Astrocyte (in vitro differentiated cells and primary cell): ENCODE results near the gene EVI5L. TPM values are rescaled to one million over a fixed set of nuclear protein-coding genes. Genes with fewer than 3 reads are reported as not detected.

Experiments
- DNase-seq: peaks from one replicate; pipeline ENCODE4 v3.0.0-alpha.2; 2010; ENCODE audit warnings: low read depth
- FAIRE-seq: peaks from 2 replicates; lab custom pipeline; 2011; peaks lifted over from hg19 to GRCh38; lab: Jason Lieb, UNC
- H2AFZ ChIP-seq: 2 replicates; pipeline ENCODE4 v1.6.0; 2012; ENCODE audit warnings: low read depth, low read length, inconsistent platforms
- H3K27ac ChIP-seq: 2 replicates; pipeline ENCODE4 v1.5.1; 2011; ENCODE audit warnings: low read depth, low read length, inconsistent platforms
- H3K27me3 ChIP-seq: 2 replicates; pipeline ENCODE4 v1.6.0; 2011; ENCODE audit warnings: low read length, inconsistent platforms; ENCODE audit not compliant: insufficient read depth
- H3K36me3 ChIP-seq: 2 replicates; pipeline ENCODE4 v1.5.1; 2011; ENCODE audit warnings: low read length, inconsistent platforms; ENCODE audit not compliant: insufficient read depth
- H3K4me1 ChIP-seq: 2 replicates; pipeline ENCODE4 v1.5.1; 2011; ENCODE audit warnings: low read length, inconsistent platforms; ENCODE audit not compliant: insufficient read depth
- H3K4me2 ChIP-seq: 2 replicates; pipeline ENCODE4 v1.6.0; 2012; ENCODE audit warnings: low read length, inconsistent platforms
- H3K4me3 ChIP-seq: 2 replicates; pipeline ENCODE4 v1.5.1; 2011; ENCODE audit warnings: low read depth, mild to moderate bottlenecking, low read length, inconsistent platforms; ENCODE audit not compliant: insufficient read depth
- H3K79me2 ChIP-seq: 2 replicates; pipeline ENCODE4 v1.6.0; 2012; ENCODE audit warnings: mild to moderate bottlenecking, low read length, inconsistent platforms; ENCODE audit not compliant: insufficient read depth
- H3K9ac ChIP-seq: 2 replicates; pipeline ENCODE4 v1.6.0; 2012; ENCODE audit warnings: mild to moderate bottlenecking, low read length, inconsistent platforms
- H3K9me3 ChIP-seq: 2 replicates; pipeline ENCODE4 v1.5.1; 2012; ENCODE audit warnings: low read depth, mild to moderate bottlenecking, low read length, inconsistent platforms; ENCODE audit not compliant: insufficient read depth
- H4K20me1 ChIP-seq: 2 replicates; pipeline ENCODE4 v1.6.0; 2012; ENCODE audit warnings: low read length, inconsistent platforms; ENCODE audit not compliant: insufficient read depth
- H3K27ac Mint-ChIP-seq: one replicate; pipeline ENCODE4 v1.8.0; 2021; ENCODE audit warnings: mild to moderate bottlenecking, mixed read lengths; ENCODE audit not compliant: unreplicated experiment
- H3K27me3 Mint-ChIP-seq: one replicate; pipeline ENCODE4 v1.8.0; 2021; ENCODE audit warnings: low read depth, mixed read lengths; ENCODE audit not compliant: unreplicated experiment
- H3K36me3 Mint-ChIP-seq: one replicate; pipeline ENCODE4 v1.8.0; 2021; ENCODE audit warnings: low read depth, mixed read lengths; ENCODE audit not compliant: unreplicated experiment
- H3K4me1 Mint-ChIP-seq: one replicate; pipeline ENCODE4 v1.8.0; 2021; ENCODE audit warnings: low read depth, mixed read lengths; ENCODE audit not compliant: unreplicated experiment
- H3K4me3 Mint-ChIP-seq: one replicate; pipeline ENCODE4 v1.8.0; 2021; ENCODE audit warnings: mild to moderate bottlenecking, moderate library complexity, mixed read lengths; ENCODE audit not compliant: unreplicated experiment
- H3K9me3 Mint-ChIP-seq: one replicate; pipeline ENCODE4 v1.8.0; 2021; ENCODE audit warnings: mild to moderate bottlenecking, mixed read lengths; ENCODE audit not compliant: unreplicated experiment
- EZH2 ChIP-seq: IDR thresholded peaks from 2 replicates; pipeline ENCODE4 v1.6.1; 2012; ENCODE audit warnings: mild to moderate bottlenecking, low read length, inconsistent platforms; ENCODE audit not compliant: insufficient read depth
- total RNA-seq: library from RNA; stranded (reverse); gene quantifications from 2 replicates; pipeline ENCODE4 v1.2.1, GENCODE V29; 2021
- TF ChIP-seq, protein P1 (sequence below): IDR thresholded peaks from 2 replicates; pipeline ENCODE4 v1.5.1; 2011; ENCODE audit warnings: low read depth, mild to moderate bottlenecking, inconsistent platforms, low read length, moderate library complexity; ENCODE audit not compliant: insufficient read depth

Gene EVI5L
- total RNA-seq, 1 donor from 2014 or later, result 22.1 TPM

DNA sequence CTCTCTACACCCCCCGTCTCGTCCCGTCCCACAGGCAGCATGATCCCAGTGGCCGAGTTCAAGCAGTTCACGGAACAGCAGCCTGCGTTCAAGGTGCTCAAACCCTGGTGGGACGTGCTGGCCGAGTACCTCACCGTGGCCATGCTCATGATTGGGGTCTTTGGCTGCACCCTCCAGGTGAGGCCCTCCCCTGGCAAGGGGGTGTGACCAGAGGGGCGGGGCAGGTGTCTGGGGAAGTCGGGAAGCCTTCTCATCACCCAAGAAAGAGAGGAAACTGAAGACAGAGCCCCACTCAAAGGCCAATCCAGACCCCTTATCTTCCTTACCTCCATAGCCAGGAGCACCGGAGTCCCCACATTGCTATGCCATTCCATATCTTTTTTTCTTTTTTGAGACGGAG is 65.5 kb downstream of the EVI5L start:
- Histone ChIP-seq H3K79me2 (peaks cover 3% of the 10 kb centered on the region), H3K27ac (no peak overlapping the region), H4K20me1 (peaks cover 4% of the 10 kb centered on the region), H3K27me3 (no peaks in the 10 kb centered on the region), H3K9ac (no peak overlapping the region), H3K4me3 (no peak overlapping the region), H3K4me1 (peaks cover 10% of the 10 kb centered on the region), H3K4me2 (no peak overlapping the region), H3K9me3 (no peaks in the 10 kb centered on the region), H2AFZ (no peak overlapping the region), H3K36me3 (no peaks in the 10 kb centered on the region)
- Mint-ChIP-seq H3K27me3 (no peaks in the 10 kb centered on the region), H3K4me3 (no peak overlapping the region), H3K36me3 (peaks cover 9% of the 10 kb centered on the region), H3K4me1 (peaks cover 3% of the 10 kb centered on the region), H3K27ac (no peak overlapping the region), H3K9me3 (no peaks in the 10 kb centered on the region)
- TF ChIP-seq, protein P1, sequence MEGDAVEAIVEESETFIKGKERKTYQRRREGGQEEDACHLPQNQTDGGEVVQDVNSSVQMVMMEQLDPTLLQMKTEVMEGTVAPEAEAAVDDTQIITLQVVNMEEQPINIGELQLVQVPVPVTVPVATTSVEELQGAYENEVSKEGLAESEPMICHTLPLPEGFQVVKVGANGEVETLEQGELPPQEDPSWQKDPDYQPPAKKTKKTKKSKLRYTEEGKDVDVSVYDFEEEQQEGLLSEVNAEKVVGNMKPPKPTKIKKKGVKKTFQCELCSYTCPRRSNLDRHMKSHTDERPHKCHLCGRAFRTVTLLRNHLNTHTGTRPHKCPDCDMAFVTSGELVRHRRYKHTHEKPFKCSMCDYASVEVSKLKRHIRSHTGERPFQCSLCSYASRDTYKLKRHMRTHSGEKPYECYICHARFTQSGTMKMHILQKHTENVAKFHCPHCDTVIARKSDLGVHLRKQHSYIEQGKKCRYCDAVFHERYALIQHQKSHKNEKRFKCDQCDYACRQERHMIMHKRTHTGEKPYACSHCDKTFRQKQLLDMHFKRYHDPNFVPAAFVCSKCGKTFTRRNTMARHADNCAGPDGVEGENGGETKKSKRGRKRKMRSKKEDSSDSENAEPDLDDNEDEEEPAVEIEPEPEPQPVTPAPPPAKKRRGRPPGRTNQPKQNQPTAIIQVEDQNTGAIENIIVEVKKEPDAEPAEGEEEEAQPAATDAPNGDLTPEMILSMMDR, result no peak
- no peak for TF ChIP-seq EZH2
- no peak for FAIRE-seq
- DNase-seq, result no peak

DNA sequence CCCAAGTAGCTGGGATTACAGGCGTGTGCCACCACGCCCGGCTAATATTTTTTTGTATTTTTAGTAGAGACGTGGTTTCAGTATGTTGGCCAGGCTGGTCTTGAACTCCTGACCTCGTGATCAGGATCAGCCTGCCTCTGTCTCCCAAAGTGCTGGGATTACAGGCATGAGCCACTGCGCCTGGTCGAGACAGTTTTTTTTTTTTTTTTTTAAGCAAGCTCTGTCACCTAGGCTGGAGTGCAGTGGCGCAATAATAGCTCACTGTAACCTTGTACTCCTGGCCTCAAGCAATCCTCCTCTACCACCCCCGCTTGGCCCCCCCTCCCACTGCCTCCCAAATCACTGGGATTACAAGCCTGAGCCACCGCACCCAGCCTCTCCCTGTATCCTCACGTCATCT is 67.3 kb downstream of the EVI5L start:
- peaks cover 10% of the 10 kb centered on the region for H3K36me3 Mint-ChIP-seq

DNA sequence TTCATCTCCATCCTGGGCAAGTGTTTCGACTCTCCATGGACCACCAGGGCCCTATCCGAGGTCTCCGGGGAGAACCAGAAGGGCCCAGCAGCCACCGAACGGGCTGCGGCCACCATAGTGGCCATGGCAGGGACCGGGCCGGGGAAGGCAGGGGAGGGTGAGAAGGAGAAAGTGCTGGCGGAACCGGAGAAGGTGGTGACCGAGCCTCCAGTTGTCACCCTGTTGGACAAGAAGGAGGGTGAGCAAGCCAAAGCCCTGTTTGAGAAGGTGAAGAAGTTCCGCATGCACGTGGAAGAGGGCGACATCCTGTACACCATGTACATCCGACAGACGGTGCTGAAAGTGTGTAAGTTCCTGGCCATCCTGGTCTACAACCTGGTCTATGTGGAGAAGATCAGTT is 68.9 kb downstream of the EVI5L start:
- FAIRE-seq, result no peak
- no peak for DNase-seq
- Mint-ChIP-seq H3K27me3 (no peaks in the 10 kb centered on the region), H3K36me3 (peaks cover 10% of the 10 kb centered on the region), H3K4me1 (no peaks in the 10 kb centered on the region), H3K9me3 (no peaks in the 10 kb centered on the region), H3K4me3 (no peak overlapping the region), H3K27ac (no peak overlapping the region)
- Histone ChIP-seq H2AFZ (no peak overlapping the region), H3K4me1 (peaks cover 10% of the 10 kb centered on the region), H3K9ac (no peak overlapping the region), H3K4me3 (no peak overlapping the region), H3K4me2 (no peak overlapping the region), H3K9me3 (no peaks in the 10 kb centered on the region), H4K20me1 (no peaks in the 10 kb centered on the region), H3K36me3 (no peaks in the 10 kb centered on the region), H3K27ac (no peak overlapping the region), H3K27me3 (no peaks in the 10 kb centered on the region), H3K79me2 (peaks cover 3% of the 10 kb centered on the region)
- no peak for TF ChIP-seq EZH2
- TF ChIP-seq, protein P1, result no peak

More for the DNA sequence above, 67.3 kb downstream of the EVI5L start:
- Mint-ChIP-seq H3K27me3 (no peaks in the 10 kb centered on the region), H3K9me3 (no peaks in the 10 kb centered on the region), H3K27ac (no peak overlapping the region), H3K4me3 (no peak overlapping the region), H3K4me1 (peaks cover 3% of the 10 kb centered on the region)
- Histone ChIP-seq H3K36me3 (no peaks in the 10 kb centered on the region), H2AFZ (no peak overlapping the region), H3K4me2 (no peak overlapping the region), H3K4me3 (no peak overlapping the region), H3K27me3 (no peaks in the 10 kb centered on the region), H3K4me1 (peaks cover 10% of the 10 kb centered on the region), H3K27ac (no peak overlapping the region), H3K9ac (no peak overlapping the region), H3K79me2 (peaks cover 3% of the 10 kb centered on the region), H4K20me1 (peaks cover 3% of the 10 kb centered on the region), H3K9me3 (no peaks in the 10 kb centered on the region)
- FAIRE-seq, result no peak
- TF ChIP-seq EZH2, result no peak
- TF ChIP-seq, protein P1, result no peak
- DNase-seq, result no peak
